ENCODE data around the gene NFIA. TPM values are rescaled to one million over a fixed set of nuclear protein-coding genes. Genes with fewer than 3 reads are reported as not detected.
"Not testable (repeated sequence)": the region's sequence is repeated elsewhere in the genome, so short reads cannot be mapped to it uniquely, and the experiment has no call there.

Gene NFIA
- total RNA-seq, 1 donor from 2014 or later: 132 TPM

- DNase-seq (ENCODE audit: low spot score): no peak
These were observed 189.0 kb downstream of the NFIA start for GRCh38 chr1:61271412-61271789.

- no peak for DNase-seq (ENCODE audit: low spot score)
These were observed 190.9 kb downstream of the NFIA start for GRCh38 chr1:61273167-61273705.

- no peak for DNase-seq (ENCODE audit: low spot score)
These were observed 191.5 kb downstream of the NFIA start for GRCh38 chr1:61273861-61274260.

- no peak for DNase-seq (ENCODE audit: low spot score)
These were observed 192.6 kb downstream of the NFIA start for GRCh38 chr1:61274939-61275338.

- no peak for DNase-seq (ENCODE audit: low spot score)
These were observed 193.9 kb downstream of the NFIA start for GRCh38 chr1:61276246-61276645.

GRCh38 chr1:61277121-61277690, 194.8 kb downstream of the NFIA start:
- DNase-seq (ENCODE audit: low spot score): no peak

GRCh38 chr1:61278503-61278902, 196.1 kb downstream of the NFIA start:
- DNase-seq (ENCODE audit: low spot score): not testable (repeated sequence)

GRCh38 chr1:61278966-61279365, 196.6 kb downstream of the NFIA start:
- no peak for DNase-seq (ENCODE audit: low spot score)

- no peak for DNase-seq (ENCODE audit: low spot score)
These were observed 197.2 kb downstream of the NFIA start for GRCh38 chr1:61279570-61279969.

GRCh38 chr1:61280452-61280851, 198.1 kb downstream of the NFIA start:
- no peak for DNase-seq (ENCODE audit: low spot score)

- DNase-seq (ENCODE audit: low spot score): no peak
These were observed 200.0 kb downstream of the NFIA start for GRCh38 chr1:61282387-61282786.

- DNase-seq (ENCODE audit: low spot score): no peak
These were observed 202.0 kb downstream of the NFIA start for GRCh38 chr1:61284248-61284854.

GRCh38 chr1:61284936-61285335, 202.6 kb downstream of the NFIA start:
- DNase-seq (ENCODE audit: low spot score): no peak

- DNase-seq (ENCODE audit: low spot score): no peak
These were observed 203.1 kb downstream of the NFIA start for GRCh38 chr1:61285371-61285885.

GRCh38 chr1:61287014-61287413, 204.7 kb downstream of the NFIA start:
- no peak for DNase-seq (ENCODE audit: low spot score)

- DNase-seq (ENCODE audit: low spot score): no peak
These were observed 205.4 kb downstream of the NFIA start for GRCh38 chr1:61287734-61288133.

GRCh38 chr1:61289232-61290098, 207.1 kb downstream of the NFIA start:
- no peak for DNase-seq (ENCODE audit: low spot score)

GRCh38 chr1:61290525-61290924, 208.2 kb downstream of the NFIA start:
- DNase-seq (ENCODE audit: low spot score): no peak

GRCh38 chr1:61293197-61293596, 210.8 kb downstream of the NFIA start:
- DNase-seq (ENCODE audit: low spot score): no peak

GRCh38 chr1:61293986-61294504, 211.7 kb downstream of the NFIA start:
- no peak for DNase-seq (ENCODE audit: low spot score)

GRCh38 chr1:61294930-61295329, 212.6 kb downstream of the NFIA start:
- no peak for DNase-seq (ENCODE audit: low spot score)

GRCh38 chr1:61295818-61296537, 213.6 kb downstream of the NFIA start:
- DNase-seq (ENCODE audit: low spot score): no peak
